Stimulated activated CD8-positive, alpha-beta memory T cell treated with anti-CD3 and anti-CD28 coated beads, Interleukin-2, amount 100 ng/mL, for 48 hours (primary cell): Measurements from ENCODE around the gene PLAAT3.
"Not testable (repeated sequence)": the region's sequence is repeated elsewhere in the genome, so short reads cannot be mapped to it uniquely, and the experiment has no call there.

Source experiments
- DNase-seq, 2 donors: peaks; one replicate each; pipeline ENCODE4 v3.0.0-alpha.2; 2020; ENCODE audit warnings: low read depth in 2 of 2

PLAAT3 gene

DNA sequence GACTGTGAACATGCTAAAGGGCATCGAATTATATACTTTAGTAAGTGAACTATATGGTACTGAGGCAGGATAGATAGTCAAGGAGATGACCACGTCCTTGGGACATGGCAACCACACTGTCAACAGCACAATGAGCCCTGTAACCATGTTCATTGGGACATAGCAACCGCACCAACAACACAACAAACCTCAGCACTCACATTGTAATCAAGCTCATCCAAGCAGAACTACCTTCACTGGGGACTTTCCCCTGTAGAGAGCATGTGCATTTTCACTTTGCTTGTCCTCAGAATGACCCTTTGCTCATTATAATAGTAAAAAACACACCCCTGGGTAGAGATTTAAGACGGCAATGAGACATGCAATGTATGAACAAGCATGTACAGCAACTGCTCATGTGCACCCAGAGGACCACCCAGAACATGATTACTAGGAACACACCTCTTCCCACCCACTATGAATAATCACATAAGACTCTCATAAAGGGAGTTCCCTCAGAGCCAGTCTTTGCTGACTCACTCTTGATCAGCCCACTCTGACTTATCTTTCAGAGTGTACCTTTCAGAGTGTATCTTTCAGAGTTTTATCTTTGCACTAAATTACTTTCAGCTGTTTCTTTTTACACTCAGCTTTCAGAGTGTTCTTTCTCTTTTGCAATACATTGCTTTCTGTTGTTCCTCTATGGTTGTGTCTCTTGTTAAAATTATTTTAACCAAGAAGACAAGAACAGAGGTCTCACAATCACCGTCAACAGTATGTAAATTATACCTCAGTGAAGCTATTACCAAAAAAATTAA lies 47.0 kb downstream of the PLAAT3 start:
- no peak for DNase-seq

DNA sequence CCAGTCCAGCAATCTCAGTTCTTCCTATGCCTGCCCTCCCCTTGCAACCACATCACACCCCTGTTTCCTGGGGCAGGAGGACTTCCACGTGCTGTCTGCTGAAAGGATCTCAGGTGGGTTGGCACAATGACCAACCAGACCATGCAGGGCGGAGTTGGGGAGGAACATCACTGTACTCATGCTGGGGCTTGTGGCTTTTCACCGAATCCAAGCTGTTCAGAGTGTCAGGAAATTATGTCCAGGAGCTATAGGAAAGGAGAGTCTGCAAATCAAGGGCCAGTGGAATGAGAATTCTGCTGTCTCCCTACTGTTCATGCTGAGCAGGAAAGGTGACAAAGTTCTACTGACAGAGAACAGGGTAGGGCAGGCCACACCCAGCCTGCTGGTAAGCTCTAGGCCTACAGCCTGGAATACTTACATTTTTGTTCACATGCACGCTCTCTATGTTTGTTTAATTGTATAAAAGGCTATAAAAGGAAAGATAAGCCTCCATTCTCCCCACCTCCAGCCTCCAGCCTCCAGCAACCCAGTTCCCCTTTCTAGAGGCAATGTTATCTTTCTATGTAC lies 49.4 kb downstream of the PLAAT3 start:
- DNase-seq: no peak

DNA sequence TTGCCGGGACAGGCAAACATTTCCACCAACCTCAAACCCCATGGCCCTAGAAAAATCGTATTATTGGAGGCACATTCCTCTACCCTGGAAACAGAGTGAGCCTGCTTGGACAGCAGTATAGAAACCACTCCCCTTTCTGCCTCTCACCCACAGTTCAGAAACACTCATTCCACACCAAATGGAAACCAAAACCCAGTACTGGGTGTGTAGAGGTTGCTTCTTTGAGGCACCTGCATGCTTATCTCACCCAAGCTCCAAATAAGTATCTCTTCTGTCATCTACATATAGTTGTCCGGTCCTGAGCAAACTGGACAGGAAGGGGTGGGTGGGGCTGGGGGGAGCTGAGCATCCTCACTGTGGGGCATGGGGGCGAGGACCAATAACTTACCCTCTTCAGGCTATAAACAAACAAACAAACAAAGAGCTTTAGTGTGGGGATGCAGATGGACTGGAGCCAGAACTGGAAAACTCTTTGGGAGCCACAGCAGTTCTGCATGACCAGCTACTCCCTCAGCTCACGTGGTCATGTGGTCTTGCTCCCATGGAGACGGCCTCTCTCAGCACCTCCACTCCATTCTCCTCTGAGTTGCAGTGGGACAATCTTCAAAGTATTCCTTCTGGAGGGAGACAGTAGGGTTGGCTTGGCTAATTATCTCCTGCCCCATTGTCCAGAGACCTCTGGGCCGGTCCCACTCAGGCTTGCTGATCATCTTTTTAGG lies 50.0 kb downstream of the PLAAT3 start:
- DNase-seq: no peak

DNA sequence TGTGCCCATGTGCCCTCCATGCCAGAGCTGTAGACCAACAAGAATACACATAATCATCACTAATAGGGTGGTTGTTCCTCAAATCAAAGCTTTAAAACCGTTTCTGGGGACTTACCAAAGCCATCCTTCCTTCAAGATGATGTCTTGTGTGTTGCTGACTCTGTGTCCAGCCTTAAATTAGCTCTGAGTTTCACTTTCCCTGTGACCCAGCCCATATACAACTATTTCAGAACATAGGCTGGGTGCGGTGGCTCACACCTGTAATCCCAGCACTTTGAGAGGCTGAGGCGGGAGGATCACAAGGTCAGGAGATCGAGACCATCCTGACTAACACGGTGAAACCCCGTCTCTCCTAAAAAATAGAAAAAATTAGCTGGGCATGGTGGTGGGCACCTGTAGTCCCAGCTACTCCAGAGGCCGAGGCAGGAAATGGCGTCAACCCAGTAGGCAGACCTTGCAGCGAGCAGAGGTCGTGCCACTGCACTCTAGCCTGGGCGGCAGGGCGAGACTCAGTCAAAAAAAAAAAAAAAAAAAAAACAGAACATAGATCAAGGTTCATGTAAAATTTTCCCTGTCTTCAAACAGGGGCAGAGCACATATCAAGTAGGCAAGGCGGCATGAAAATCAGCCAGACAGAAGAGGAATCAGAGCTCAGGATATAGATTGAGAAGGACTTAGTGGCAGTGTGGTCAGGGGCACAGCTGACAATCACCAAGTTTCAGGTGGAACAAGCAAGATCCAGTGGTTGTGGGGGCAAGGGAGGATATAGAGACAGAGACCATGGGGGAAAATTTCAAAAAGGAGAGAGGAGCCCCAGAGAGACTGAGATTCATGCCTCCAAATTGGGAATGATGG lies 50.8 kb downstream of the PLAAT3 start, which contains the start of gene PLAAT2:
PLAAT2 (minus strand) TSS at position 179 of the 855 bp plus-strand sequence; CDS start at position 124, 55 bp downstream.
- no peak for DNase-seq

DNA sequence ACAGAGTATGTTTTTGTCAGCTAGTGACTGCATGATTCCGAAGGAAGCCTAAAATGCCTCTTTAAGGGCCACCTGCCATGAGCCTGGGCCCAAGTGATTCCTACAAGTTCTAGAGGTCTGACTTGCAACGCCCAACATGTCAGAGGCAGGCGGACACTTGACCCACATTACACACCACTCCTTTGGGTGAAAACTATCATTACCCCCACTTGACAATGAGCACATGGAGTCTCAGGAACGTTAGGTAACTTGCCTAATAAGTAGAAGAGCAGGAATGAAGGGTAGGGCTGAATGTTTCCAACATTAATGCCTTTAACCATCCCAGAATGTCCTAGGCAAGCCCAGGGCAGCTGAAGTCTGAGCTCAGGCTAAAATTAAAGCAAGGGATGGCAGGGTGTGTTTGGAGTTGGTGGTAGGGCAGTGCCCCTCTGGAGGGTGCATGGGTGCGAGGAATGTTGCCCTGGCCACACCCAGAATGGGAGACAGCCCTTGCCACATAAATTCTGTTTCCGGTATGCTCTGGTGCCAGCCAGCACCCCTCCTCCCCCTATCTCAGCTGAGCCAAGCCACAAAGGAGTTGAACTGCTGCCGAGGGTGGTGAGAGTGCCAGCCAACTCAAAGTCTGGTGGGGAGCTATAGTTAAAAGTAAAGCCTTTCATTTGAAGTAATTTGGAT lies 53.6 kb downstream of the PLAAT3 start:
- no peak for DNase-seq

GRCh38 chr11:63558459-63559157 lies 55.6 kb downstream of the PLAAT3 start:
- no peak for DNase-seq

GRCh38 chr11:63557570-63557969 lies 56.7 kb downstream of the PLAAT3 start:
- no peak for DNase-seq

DNA sequence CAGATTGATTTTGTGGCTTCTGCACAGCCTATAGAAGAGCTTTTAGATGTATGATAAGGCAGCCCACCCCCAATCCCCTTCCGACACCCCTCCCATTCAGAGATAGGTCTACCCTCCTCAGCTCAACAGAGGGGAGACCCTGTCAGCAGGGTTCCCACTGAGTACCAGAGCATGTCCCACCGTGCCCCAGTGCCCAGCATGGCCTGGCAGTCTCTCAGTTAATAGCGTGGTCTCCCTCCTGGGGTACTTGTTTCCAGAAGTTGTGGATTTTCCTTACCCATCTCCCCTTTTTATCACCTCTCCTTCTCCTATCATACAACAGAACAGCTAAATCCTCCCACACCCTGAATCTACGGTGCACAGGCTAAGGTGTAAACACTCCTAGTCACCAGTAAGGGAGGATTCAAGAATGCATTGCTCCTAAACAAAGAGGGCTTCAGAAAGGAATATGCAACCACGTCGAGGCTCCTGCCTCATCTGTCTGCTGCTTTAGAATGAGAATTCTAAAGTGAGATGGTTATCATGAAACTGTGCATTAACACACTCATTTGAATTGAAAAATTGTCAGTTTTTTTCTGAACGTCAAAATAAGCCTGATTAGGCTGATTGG lies 57.7 kb downstream of the PLAAT3 start:
- DNase-seq: no peak

GRCh38 chr11:63554877-63555223 lies 59.4 kb downstream of the PLAAT3 start:
- no peak for DNase-seq

GRCh38 chr11:63553759-63554158 lies 60.5 kb downstream of the PLAAT3 start:
- DNase-seq: no peak

DNA sequence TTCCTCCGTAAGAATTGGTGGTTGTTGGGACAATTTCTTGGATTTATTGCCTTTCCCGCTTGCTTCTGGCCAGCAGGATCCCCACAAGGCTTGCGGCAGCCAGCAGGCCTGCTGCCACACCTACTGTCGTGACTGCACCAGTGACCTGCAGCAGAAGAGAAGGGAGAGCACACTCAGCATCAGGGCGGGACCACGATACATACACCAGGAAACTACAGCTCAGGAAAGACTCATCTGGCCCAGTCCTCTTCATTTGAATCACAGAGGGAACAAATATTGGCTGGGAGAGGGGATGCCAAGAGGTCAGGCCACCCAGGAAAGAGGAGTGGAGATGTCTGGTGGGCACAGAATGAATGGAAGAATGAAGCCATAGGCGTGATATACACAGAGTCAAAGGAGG lies 61.3 kb downstream of the PLAAT3 start:
- no peak for DNase-seq

- no peak for DNase-seq
Measured at GRCh38 chr11:63551889-63552266, 62.4 kb downstream of the PLAAT3 start.

DNA sequence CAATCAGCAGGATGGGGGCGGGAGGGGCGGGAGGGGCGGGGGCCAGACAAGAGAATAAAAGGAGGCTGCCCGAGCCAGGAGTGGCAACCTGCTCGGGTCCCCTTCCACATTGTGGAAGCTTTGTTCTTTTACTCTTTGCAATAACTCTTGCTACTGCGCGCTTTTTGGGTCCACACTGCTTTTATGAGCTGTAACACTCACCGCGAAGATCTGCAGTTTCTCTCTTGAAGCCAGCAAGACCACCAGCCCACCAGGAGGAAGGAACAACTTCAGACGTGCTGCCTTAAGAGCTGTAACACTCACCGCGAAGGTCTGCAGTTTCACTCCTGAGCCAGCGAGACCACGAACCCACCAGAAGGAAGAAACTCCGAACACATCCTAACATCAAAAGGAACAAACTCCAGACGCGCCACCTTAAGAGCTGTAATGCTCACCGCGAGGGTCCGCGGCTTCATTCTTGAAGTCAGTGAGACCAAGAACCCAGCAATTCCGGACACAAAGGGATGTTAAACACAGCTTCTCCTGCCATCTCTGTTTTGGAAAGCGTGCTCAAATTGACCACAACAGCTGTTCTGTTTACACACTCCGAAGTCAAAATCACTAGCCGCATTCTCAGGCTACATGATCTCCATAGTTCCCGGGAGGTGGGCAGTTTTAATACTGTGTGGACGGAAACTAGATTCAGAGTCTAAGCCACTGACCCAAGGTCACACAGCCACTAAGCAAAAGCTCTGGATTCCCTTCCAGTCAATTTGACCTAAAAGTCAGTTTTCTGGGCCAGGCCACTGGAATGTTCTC lies 62.9 kb downstream of the PLAAT3 start:
- no peak for DNase-seq

- not testable (repeated sequence) for DNase-seq
Measured at GRCh38 chr11:63550156-63550700, 64.0 kb downstream of the PLAAT3 start.

DNA sequence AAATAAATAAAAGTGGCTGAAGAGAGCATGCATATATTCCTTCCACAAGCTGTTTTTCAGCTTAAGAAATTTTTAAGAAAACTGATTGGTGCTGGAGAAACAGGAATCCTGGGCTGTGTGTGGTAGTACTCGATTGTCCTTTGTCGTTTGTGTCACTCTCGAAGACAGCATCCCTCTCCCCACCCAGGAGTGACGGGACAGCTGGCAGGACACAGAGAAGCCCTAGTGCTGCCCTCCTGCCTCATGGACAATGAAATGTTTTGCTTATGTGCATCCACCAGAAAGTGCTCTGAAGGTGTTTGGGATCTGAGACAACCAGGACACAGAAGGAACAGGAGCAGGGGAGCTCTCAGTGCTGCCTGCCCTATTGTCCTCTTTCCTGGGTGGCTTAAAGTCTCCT lies 64.8 kb downstream of the PLAAT3 start:
- no peak for DNase-seq

DNA sequence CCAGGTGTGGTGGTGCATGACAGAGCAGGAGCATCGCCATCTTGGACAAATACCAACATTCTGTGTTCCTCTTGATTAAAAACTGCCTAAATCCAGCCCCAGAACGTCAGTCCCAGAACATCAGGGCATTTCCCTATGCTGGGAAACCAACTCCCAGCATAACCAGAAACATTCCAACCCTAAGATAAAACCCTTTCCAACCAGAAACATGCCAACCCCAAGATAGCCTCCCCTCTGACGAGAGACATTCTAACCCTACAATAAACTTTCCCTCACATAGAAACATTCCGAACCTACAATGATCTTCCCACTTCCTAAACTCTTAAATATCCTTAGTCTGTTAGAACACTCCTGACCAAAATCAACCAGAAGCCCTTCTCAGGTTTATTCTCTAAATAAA lies 66.1 kb downstream of the PLAAT3 start:
- DNase-seq: no peak

- DNase-seq: no peak
Measured at GRCh38 chr11:63547061-63547460, 67.2 kb downstream of the PLAAT3 start.

DNA sequence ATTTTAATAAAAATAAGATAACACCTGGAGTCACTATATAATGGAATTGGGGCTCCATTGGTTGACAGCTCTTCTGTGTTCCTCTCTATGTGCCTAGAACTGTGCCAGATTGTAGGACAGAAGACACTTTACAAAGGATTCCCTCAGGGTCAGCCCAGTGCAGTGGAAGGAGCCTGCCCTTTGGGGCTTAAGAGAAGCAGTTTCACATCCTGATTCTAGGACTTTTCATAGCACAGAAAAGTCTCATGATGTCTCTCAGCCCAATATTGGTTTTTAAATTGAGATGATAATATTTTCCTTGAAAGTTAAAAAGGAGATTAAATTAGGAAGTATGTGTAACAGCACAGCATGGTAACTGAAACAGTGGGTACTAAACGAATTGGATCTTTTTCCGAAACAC lies 70.5 kb downstream of the PLAAT3 start:
- DNase-seq: no peak

DNA sequence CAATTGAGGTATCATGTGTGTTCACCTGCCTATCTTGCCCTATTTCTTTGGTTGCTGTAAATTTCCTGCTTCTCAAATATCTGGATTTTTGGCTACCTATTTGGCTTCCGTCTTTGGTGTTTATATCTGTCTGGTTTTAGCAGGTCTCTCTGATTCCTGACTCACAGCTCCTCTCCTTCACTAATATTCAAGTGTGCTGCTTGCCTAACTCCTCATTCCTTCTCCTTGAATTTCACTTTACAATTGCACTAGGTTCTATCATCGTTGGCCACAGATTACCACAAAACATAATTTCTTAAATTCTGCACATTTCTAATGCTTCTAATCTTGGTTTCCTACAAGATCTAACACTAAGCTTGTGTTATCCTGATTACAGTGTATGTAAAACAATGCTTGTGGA lies 71.7 kb downstream of the PLAAT3 start:
- DNase-seq: not testable (repeated sequence)
